Myocyte (in vitro differentiated cells): ENCODE results near the gene CST7. TPM values are rescaled to one million over a fixed set of nuclear protein-coding genes. Genes with fewer than 3 reads are reported as not detected.

Experiments used
- DNase-seq: peaks from one replicate; pipeline ENCODE4 v3.0.0-alpha.2; 2012; ENCODE audit warnings: low read depth
- total RNA-seq: library from RNA; depleted of rRNA; stranded (reverse); fragments of >200 nt; gene quantifications from 2 replicates; pipeline ENCODE4 v1.2.3, GENCODE V29; 2014

CST7 gene
- total RNA-seq, 1 donor from 2014 or later: 5.4 TPM

DNA sequence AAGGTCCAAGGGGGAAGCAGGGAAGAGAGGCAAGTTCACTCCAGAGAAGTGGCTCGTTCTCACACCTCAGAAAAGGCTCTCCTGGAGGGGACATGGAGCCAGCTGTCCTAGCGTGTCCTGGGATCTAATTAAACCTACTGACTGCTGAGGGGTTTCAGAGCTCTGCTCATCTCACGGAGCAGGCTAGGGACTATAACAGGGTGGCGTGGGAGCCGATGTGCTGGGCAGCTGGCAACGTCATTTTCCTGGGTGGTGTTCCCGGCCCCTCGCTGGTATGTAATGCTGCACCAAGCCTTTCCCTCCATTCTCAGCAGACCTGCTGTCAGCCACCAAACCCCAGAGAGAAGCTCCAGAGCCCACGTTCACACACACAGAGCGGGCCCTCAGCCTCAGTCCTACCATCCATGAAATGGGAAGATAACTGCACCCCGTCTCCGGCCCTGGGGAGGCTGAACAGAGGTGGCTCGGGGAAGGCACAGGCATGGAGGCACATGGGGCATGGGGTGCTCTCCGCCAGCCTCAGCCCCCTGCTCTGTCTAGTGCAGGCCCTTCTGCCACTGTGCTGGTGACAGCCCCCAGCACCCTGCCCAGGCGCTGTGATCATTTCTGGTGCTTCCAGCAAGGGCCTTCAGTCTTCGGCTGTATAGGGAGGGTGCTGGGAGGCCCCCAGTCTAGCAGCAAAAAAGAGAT lies 1.9 kb downstream of the CST7 start:
- peak; percentile 66 for DNase-seq

DNA sequence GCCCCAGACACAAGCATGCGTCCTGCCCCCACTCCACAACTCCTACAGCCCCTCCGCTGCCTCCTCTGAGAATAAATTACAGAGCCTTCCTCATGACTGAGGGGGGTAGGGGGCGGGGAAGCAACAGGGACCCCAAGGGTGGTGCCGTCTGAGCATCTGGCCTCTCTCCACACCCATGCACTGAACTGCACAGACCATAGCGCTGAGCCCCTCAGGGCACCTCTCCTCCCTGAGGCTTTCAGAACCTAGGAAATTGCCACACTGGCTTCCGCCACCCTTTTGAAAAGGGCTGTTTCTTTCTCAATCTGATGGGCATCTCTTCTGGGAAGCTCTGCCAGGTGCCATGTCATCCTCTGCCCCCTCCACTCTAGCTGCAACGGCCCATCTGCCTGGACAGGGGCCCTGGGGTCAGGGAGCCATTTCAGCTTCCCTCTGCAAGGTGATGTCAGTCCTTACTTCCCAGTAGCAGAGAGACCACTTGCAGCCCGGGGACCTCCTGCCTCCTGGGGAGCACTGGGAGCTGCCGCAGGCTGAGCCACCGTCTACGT lies 2.5 kb downstream of the CST7 start:
- no peak for DNase-seq

DNA sequence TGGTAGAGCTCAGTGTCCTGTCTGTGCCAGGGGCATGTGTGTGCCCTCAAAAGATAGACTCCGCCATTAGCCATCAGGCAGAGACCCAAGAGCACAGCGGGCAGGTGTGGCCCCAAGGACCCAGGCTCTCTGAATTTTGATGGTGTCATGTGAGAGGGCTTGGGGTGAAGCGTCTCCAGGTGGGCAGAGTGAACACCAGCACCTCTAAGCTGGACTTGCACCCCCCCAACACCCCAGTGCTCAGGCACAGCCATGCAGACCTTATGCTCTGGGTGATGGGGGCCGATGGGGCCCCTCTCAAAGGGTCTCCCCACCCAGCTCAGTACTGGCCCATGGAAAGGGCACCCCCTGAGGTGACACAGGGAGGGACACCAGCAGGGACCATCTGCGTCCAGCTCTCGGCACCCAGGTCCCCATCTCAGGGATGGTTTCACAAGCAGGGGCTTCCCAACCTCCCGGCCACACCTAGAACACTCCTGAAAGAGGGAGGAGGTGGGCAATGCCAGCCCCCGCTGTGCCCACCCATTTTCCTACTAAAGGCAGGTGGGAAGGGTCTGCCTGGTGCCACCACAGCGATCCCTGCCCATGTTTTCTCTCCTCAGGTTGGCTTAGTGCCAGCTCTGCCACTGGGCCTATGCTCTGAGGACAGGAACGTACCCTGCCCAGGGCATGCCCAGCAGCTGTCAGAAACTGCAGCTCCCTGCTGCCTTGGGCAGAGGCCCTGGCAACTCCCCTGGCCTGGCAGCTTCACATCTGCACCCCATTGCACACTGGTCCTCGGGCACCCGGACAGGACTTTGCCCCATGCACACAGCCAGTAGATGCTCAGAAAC lies 3.5 kb downstream of the CST7 start:
- no peak for DNase-seq

DNA sequence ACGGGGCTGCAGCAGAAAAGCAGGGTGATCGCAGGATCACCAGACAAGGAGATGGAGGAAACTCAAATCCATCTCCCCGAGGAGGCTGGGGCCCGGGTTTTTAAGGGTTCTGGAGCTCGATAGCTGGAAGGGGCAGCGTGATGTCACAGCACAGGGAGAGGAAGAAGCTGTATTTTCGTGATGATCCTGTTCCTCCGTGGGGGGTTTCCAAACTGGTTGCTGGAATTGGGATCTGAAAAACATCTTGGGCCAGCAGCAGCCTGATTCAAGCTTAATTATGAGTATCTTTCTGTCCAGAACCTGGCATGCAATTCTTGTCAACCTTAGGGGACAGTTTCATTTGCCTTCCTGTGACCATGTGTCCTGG lies 4.1 kb downstream of the CST7 start:
- no peak for DNase-seq

DNA sequence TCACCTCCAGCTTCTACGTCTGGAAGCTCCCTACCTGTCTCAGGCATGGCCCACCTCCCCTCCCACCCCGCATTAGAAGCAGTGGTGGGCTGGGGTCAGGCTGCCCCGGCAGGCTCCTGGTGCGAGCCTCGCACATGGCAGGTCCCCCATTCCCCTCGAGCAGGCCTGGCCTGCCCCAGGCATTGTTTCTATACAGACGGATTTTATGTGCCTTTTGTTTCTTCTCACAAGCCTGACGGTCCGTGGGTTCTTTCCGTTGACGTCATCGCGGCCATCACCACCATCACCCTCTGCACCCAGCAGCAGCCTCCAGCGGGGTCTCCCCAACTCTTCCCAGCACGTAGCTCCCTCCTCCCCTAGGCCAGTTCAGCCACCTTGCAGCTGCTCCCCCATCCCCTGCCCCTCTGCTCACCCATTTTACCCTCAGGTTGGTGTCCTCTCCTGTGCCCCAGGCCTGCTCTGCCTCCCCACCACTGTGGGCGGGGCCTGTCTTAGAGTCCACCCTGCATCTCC lies 4.6 kb downstream of the CST7 start:
- no peak for DNase-seq

DNA sequence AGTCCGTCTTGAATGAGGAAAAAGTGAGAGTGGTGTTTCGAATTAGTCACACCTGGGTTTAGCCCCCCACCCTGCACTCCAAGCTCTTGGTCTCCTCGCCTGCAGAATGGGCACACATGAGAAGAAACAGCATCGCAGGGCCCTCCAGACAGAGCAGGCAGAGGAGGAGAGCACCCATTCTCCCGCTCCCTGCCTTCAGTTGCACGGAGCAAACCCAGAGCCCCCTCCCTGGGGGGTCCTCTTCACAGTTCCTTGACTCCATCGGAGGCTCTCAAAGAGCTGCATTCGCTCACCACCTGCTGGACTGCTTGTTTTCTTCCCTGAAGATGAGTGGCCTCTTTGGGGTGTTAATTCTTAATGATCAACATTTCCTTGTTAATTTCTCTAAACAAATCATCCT lies 5.1 kb downstream of the CST7 start:
- no peak for DNase-seq

DNA sequence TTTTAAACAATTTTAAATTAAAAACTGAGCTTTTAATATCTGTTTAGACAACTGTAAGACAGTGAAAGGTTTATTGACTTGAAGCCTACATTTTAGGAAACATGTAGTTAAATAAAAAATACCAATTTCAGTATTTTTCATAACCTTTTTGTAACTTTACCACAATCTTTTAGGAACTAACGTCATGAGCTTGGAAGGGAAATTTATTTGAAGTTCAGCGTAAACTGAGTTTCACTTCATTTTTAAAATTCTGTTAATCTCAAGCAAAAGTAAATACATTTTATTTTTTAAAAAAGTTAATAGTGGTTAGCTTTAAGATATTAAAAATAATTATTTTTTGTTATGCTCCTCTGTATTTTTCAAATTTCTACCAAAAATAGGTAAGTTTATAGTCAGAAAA lies 5.5 kb downstream of the CST7 start:
- DNase-seq: no peak

DNA sequence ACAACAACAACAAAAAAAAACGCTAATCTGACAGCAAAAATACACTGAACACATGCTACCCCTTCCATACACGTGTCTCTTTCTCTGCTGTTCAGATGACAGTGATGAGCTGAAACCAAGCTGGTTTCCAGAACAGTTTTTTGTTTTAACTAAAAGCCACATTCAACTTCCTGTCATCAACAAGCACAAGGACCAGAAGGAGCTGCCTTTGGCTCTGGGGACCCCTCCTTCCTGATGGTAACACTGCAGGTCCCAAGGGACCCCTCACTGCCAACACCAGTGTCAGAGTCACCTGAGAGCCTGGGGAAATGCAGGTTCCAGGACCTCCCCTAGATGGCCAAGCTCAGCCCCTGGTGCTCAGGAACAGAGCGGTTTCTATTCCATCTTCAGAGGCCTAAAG lies 6.0 kb downstream of the CST7 start:
- no peak for DNase-seq

DNA sequence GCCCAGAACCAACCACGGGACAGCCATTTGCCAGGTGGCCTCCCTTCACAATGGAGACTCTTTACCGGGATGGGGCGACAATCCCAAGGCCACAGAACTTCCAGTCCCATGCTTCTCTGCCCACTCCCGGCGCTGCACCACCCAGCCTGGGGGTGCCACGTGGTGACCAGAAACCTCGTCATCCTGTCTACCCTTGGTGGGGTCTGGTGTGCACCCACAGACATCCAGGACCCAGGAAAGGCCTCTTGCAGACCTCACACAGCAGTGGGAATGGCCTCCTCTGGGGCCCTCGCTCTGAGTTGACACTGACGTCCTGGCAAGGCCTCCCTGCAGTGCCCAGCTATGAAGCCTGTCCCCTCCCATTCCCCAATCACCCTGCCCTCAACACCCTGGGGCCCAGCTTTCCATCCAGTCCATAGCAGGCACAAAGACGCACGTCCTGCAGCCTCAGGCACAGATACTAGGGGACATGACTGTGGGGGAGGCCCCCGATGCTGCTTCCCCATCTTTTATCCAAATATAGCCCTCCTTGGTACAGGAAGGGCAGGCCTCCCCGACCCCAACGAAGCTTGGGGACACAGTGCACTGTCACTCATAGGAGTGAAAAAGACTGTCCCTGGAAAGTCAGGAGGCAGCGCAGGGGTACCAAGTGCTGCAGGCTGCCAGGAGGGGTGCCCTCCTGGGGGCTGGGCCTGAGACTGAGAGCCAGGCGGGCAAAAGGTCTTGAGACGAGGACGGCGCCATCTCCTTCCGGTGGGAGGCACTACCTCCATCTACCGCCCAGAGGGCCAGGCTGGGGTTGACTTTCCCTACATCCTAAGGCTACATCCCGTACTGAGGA lies 7.2 kb downstream of the CST7 start:
- no peak for DNase-seq

DNA sequence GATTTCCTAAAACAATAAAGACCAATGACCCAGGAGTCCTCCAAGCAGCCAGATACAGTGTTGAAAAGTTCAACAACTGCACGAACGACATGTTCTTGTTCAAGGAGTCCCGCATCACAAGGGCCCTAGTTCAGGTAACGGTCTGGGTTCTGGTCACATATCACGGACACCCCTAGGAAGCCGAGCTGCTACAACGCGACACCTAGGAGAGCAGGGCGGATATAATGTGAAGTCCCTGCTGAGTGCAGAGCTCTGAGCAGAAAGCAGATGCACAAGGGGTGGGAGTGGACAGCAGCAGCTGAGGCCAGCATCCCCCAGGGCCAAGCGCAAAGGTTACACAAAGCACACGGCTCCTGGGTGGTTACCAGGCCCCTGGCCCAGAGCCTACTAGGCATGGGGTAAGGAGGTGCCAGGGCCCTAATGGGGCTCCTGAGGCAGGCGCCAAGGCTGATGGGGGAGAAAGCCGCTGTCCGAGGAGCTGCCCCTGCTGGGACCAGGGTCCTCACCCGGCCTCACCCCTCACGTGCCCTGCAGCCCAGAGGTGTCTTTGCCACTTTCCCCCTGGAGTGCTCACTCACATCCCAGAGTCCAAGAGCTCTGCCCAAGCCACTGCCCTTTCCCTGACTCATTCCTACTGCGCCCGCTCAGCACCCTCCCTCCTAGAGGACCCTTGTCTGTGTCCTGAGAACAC lies 8.4 kb downstream of the CST7 start:
- no peak for DNase-seq

DNA sequence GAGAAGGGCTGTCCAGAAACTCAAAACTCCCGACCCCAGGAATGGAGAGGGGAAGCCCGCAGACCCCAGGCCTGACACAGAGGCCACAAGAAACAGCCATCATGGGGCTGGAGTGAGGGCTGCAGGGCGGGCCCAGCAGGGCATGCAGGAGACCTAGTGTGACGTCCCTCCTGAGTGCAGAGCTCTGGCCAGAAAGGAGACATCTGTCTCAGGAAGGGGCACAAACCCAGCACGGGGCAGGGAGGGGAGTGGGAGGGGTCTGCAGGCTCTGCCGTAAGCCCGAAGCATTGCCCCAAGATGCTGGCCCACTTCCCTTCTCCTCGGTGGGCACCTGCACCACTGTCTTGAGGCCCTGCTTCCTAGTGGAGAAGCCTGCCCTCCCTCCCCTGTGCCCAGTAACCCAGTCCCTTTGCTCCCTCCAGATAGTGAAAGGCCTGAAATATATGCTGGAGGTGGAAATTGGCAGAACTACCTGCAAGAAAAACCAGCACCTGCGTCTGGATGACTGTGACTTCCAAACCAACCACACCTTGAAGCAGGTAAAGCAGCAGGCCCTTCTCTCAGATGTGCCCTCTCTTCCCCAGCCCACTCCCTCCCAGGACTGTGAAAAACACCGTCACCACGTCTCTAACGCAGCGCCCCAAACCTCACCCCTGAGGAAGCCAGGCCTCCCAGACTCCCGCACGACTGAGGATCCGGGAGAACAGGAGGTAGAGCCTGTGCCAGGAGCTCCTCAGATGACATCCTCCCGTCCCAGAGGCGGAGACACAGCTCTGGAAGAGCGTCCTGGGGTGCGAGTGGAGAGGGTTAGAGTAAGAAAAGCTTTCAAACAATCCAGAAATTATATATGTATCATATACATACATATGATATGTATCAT lies 9.7 kb downstream of the CST7 start:
- no peak for DNase-seq

DNA sequence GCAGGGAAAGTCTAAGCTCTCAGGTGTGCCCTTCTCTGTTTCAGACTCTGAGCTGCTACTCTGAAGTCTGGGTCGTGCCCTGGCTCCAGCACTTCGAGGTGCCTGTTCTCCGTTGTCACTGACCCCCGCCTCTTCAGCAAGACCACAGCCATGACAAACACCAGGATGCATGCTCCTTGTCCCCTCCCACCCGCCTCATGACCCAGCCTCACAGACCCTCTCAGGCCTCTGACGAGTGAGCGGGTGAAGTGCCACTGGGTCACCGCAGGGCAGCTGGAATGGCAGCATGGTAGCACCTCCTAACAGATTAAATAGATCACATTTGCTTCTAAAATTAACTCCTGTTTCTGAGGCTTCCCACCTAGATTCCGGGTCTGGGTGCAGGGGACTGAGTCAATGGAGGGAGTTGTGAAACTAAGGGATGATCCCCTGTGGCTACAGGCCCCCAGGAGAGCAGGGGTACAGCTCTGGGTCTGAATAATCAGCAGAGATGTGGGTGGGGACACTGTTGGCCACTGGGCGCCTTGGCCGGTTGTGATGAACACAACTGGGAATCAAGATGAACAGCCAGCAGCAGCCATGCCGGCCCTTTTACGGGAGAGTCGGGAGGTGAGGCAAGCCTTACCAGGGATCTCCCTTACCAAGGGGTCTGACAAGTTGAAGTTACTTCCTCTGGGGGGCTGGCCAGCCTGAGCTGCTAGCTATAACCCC lies 10.7 kb downstream of the CST7 start:
- no peak for DNase-seq

DNA sequence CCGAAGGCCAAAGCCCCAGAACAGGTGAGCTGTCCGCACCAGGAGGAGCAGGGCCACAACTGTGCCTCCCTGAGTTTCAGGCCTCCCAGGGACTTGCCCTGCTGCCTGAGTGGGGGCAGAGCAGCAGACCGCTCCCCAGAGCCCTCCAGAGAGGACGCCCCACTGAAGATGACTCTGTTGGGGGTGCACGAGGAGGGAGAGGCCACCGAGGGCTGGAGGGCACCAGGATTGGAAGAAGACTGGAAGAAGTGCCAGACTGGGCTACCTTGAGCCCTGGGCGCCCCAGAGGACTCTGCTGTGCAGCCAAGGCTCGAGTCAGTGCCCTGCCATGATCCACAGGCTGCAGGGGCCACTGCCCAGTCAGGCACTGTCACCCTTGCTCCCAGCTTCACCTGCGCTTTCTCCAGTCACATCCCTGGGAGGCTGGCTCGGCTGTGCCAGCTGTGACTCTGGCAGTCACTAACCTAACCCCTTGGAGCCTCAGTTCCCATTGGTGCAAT lies 11.3 kb downstream of the CST7 start:
- DNase-seq: no peak

DNA sequence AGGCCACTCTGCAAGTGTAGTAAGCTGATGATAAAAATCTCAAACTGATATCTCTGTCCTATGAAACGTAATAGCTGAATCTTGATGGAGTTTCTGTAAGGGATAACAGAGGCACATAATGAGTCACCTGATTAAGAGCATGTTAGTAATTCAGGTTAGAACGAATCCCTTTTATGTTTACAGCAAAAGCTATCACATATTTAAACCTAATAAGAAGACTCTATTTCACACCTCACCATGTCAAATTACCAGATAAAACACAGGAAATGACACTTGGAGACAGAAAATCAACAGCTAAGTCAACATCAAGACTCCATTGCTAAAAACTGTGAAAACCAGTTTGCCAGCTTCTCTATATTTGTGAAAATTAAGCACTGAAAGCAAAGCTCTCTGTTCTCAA lies 11.8 kb downstream of the CST7 start:
- no peak for DNase-seq

DNA sequence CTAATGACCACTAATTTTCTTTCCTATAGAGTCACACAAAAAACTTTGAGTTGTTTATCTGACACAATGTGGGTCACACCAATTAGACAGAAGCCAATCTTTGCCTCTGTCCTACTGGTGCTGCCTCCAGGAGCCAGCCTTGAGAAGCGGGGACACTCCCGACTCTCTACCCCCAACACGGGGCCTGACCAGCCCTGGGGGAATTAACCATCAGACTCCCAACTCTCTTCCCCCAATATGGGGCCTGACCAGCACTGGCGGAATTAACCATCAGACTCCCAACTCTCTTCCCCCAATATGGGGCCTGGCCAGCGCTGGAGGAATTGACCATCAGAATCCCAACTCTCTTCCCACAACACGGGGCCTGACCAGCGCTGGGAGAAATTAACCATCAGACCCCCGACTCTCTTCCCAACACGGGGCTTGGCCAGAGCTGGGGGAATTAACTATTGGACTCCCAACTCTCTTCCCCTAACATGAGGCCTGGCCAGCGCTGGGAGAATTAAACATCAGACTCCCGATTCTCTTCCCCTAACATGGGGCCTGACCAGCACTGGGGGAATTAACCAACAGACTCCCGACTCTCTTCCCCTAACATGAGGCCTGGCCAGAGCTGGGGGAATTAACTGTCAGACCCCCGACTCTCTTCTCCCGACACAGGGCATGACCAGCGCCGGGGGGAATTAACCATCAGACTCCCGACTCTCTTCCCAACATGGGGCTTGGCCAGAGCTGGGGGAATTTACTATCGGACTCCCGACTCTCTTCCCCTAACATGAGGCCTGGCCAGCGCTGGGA lies 12.5 kb downstream of the CST7 start:
- no peak for DNase-seq

DNA sequence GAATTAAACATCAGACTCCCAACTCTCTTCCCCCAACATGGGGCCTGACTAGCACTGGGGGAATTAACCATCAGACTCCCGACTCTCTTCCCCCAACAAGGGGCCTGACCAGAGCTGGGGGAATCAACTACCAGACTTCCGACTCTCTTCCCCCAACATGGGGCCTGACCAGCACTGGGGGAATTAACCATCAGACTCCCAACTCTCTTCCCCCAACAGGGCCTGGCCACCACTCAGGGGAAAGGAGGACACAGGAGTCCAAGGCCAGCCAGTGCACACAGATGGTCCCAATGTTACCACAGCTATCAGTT lies 13.1 kb downstream of the CST7 start:
- DNase-seq: no peak

DNA sequence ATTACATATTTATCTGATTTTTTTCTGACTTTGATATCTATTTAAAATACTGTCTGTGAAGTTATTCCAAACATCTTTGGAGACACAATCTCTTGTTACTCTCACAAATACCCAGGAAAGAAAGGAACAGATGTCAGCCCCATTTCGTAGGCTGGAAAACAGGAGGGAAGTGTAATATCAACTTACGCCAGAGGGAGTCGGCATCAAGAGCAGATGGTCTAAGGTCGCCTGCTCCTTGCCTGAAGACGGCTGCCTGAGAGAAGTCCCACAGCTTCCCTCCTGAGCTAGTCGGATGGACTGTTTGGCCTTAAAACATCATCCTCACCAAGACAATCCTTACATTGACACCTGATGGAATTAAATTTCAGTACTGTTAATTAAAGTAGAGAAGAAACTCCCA lies 13.4 kb downstream of the CST7 start:
- peak; percentile 41 for DNase-seq
